Measurements from ENCODE around the gene SERPINB2. TPM values are rescaled to one million over a fixed set of nuclear protein-coding genes. Genes with fewer than 3 reads are reported as not detected.
"Not testable (repeated sequence)": the region's sequence is repeated elsewhere in the genome, so short reads cannot be mapped to it uniquely, and the experiment has no call there.

The SERPINB2 gene
- total RNA-seq, 2 donors from 2014 or later: 0.37 TPM; not detected in 1

DNA sequence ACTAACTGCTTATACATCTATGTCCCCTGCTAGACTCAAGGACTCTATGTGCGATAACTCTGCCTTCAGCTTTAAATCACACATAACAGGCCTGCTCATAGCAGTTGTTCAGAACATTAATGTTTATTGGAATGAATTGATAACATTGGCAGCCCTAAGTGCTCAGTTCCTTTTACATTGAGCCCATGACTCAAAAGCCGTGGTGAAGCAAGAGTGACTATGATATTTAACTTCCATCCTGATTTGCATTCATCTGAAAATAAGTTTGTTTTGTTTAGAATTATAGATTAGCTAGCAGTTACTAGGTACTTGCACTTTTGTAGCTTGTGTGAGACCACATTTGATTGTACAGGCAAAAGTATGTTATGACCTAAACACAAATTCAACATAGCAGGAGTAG, 34.5 kb downstream of the SERPINB2 start:
- no peak for ATAC-seq
- intact Hi-C loops (cut with DNase I): no loop called here

DNA sequence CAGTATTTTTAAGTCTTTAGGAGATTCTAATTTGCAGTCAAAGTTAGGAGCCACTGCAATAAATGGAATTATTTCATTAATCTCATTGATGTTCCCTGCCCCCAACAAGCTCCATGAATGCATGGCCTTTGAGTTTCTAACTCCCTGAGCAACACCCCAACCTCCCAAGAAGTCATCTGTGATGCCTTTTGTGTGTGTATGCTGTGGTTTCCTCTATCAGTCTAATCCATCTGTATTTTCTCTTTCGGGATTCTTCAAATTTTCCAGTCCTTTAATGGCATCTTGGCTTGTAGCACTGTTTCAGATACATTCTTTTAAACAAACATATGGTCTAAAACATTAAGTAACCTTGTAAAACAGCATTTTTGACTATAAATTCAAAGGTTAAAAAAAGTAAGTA, 37.0 kb downstream of the SERPINB2 start:
- no peak for DNase-seq
- intact Hi-C loops (cut with DNase I): no loop called here
- ATAC-seq: no peak

More for the DNA sequence above, 34.5 kb downstream of the SERPINB2 start:
- no peak for DNase-seq

DNA sequence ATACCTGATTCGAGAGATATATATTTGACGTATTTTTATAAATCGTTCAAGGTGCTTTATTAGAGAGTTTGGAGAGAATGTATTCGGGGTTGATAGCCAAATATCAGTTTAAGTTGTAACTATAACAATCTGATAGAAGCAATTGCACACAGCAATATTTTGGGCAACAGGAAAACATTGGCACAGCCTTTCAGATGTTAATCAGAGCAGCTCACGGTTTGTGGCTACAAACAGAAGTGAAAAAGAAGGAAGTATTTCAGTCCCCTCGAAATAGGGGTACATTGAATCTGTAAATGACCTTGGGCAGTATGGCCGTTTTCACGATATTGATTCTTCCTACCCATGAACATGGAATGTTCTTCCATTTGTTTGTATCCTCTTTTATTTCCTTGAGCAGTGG, 40.8 kb downstream of the SERPINB2 start:
- ATAC-seq: no peak
- intact Hi-C loops (cut with DNase I): no loop called here
- DNase-seq: no peak

DNA sequence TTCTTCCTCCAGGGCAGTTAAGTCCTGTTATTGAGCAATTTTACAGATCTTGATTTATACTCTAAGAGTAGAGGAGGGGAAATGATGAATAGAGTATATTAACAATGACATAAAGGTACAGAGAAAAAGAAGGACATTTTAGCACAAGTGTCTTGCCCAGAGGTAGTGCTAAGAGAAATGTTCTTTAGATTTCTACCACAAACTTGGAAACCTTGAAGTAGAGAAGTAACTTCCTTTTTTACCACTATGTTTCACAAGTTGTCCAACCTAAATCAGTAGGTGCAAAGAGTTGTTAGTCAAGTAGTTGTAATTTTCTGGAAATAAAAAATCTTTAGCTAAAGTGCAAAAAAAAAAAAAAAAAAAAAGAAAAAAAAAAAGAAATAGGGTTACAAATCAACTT, 41.9 kb downstream of the SERPINB2 start:
- ATAC-seq; intact Hi-C loops (cut with DNase I): not testable (repeated sequence)

DNA sequence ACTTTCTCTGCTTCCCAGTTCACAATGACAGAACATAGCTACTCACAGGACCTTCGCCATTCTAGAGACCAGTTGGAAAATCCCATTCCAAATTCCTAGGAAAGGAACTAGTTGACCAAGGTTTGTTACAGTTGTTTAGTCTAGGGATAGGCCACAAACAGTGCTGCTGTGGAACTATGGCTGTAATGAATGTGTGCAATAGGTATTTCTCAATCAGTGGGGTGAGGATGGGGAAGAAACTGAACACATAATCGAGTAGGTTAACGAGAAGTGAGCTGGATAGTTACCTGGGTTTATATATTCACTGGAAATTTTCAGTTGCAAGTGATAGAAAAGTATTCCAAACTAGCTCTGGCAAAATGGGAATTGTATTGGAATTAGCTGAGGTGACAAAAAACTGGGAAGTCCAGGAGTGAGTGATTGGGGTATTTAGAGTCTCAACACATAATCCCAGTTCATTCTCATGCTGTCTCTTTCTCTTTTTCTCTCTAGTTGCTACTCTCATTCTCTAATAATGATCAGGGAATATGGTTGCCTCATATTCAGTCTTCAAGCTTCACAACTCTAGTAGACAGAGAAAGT, 43.4 kb downstream of the SERPINB2 start:
- DNase-seq (no peak), ATAC-seq (no peak)
- intact Hi-C loops (cut with DNase I): loop anchor here in 1 of 2 donors (10.0 kb wide), 1 partner anchor 54 kb away; no protein-coding TSS in a partner anchor

More for the DNA sequence above, 41.9 kb downstream of the SERPINB2 start:
- DNase-seq: not testable (repeated sequence)

DNA sequence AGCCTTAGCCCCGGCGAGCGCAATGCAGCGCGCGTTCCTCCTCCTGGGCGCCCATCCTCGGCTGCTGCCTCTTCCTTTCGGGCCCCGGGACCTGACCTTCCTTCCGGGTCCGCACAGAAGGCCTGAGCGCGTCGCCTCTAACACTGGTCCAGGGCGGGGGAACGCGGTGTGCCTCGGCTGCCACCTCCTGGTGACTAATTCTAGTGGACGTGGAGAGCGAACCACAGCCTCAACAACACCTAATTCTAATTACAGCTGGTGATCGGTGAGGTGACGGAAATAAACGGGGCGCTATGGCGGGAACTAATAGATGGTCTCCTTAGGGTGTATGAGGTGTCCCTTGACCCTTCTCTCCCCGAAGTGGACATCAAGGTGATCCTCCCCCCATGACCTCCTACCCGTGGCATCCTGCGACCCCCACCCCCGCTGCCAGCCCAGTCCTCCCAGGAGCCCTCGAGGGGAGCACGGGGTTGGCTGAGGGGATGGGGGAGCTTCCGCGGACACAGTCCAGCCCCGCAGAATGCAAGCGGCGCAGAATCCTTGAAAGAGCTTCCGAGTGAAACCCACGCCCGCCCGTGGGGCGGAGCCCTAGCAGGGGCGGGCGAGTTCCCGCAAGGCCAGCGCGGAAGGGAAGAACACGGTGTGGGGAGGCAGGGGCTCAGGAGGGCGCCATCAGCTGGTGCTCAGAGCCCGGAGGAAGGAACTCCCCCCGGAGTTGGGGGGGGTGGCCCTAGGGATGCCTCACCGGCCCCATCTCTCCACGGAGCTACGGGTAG, 48.8 kb downstream of the SERPINB2 start:
- intact Hi-C loops (cut with DNase I): loop anchor here in 1 of 2 donors (2.0 to 10.0 kb wide), 3 partner anchors 48 to 418 kb away; no protein-coding TSS in a partner anchor
- peak; percentile 89 for DNase-seq

DNA sequence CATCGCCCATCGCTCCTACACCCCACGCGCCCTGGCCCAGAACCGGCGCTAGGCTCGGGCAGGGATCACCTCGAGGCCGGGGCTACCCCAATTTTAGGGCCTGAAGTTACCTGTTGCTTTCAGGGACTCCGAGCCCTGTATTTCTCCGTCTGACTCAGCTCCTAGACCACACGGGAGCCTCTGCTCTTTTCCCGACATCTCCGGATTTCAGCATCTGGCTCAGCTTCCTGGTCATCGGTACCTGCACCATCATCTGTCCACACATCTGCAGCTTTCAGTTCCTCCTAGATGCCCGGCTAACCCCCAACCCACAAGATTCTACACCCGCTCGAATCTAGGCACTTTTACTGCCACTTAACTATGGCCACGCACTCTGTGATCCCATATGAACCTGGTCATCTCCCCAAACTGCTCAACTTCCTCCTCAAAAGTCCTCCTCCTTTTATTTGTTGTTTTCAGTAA, 49.5 kb downstream of the SERPINB2 start:
- ATAC-seq: no peak
- no peak for DNase-seq
- intact Hi-C loops (cut with DNase I): loop anchor here in 1 of 2 donors (2.0 to 10.0 kb wide), 3 partner anchors 48 to 418 kb away; no protein-coding TSS in a partner anchor

More for the DNA sequence above, 48.8 kb downstream of the SERPINB2 start:
- peak; percentile 96 to 99 for ATAC-seq

DNA sequence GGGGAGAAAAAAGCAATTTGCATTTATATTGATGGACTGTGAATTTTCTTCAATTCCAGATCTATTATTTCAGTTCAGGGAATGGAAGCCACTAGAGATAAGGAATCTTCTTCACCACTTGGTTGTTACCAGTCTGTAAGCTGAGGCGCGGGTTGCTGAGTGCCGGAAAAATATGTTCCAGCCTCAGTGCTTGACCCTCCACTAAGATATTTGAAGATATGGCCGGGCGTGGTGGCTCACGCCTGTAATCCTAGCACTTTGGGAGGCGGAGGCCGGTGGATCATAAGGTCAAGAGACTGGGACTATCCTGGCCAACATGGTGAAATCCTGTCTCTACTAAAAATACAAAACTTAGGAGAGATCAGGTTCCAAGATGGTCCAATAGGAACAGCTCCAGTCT, 52.5 kb downstream of the SERPINB2 start:
- ATAC-seq (no peak), DNase-seq (no peak)
- intact Hi-C loops (cut with DNase I): no loop called here

DNA sequence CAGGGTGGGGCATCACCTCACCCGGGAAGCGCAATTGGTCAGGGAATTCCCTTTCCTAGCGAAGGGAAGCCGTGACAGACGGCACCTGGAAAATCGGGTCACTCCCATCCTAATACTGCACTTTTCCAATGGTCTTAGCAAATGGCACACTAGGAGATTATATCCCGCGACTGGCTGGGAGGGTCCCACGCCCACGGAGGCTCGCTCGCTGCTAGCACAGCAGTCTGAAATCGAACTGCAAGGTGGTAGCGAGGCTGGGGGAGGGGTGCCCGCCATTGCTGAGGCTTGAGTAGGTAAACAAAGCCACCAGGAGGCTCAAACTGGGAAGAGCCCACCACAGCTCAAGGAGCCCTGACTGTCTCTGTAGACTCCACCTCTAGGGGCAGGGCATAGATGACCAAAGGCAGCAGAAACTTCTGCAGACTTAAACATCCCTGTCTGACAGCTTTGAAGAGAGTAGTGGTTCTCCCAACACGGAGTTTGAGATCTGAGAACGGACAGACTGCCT, 53.1 kb downstream of the SERPINB2 start:
- ATAC-seq; DNase-seq; intact Hi-C loops (cut with DNase I): not testable (repeated sequence)

DNA sequence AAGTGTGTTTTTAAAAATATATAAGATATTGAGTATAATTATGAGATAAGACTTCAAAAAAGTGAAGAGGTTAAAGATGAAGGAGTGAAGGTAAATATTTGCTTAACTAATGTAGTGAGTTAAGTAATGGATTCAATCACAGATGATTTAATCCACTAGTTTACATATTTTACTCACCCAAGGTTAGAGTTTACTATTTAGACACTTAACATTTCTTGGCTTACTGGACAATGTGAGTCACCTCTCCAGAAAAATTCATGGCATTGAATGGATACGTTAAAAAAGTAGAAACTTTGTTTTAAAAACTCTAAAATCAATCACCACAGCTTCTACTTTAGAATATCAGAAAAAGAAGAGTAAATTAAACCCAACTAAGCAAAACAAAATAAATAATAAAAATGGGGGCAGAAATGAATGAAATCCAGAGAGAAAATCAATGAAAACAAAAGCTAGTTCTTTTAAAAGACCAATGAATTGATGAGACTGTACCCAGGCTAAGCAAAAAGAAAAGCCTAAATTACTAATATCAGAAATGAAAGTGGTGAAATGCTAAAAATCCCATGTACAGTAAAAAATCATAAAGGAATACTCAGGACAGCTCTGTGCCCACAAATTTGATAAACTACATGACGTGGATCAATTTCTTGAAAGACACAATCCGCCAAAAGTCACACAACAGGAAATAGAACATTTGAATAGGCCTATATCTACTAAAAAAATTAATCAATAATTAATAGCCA, 59.7 kb downstream of the SERPINB2 start:
- DNase-seq: no peak
- no peak for ATAC-seq
- intact Hi-C loops (cut with DNase I): no loop called here

DNA sequence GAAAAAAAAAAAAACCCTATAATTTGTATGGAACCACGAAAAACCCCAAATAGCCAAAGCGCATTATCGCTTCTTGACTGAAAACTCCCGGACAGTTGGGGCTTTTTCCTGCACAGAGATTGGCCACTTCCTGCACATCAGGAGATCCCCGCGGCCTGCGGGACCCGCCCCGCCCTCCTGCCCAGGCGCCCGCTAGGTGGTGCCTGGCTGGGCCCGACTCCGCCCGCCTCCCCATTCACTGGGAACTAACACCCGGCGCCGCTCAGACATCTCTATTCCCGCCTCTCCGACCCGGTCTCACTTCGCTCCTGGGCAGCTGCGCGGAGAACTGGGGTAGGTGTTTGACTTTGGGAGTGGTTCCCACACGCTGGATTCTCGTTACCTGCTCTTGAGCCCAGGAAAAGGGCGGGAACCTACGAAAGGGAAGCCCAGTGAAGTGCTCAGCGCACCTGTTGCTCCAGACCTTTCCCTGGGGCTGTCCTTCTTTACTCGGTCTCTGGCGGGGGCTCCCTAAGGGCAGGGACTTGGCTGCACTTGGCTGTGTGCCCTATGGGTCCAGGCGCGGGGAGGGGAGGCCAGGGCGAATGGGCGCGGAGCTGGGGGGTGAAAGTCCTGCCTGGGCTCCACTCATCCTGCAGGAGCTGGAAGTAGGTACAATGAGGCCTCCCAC, 61.7 kb downstream of the SERPINB2 start, which contains the start of gene HMSD:
HMSD (plus strand) TSS at position 234 of the 670 bp plus-strand sequence. CDS start 4,155 bp downstream, outside the sequence.
- DNase-seq (peak; percentile 65), ATAC-seq (peak; percentile 92 to 100)
- intact Hi-C loops (cut with DNase I): no loop called here

DNA sequence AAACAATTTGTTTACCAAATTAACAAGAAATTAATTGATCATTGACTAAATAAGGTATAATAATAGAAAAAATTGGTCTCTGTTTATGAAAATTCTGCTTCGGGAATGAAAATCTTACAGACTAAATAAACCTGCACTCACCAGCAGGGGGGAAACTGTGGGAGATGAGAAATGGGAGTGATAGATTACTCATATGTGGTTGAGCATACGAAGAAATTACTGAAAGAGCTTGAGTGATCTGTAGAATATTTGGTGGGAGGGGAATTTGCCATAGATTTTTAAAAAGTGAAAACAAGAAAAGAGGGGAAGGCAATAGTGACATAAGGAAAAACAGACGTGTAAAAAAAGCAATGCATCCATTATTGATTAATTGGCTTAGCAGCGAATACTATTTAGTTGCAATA, 63.8 kb downstream of the SERPINB2 start:
- no peak for ATAC-seq
- intact Hi-C loops (cut with DNase I): no loop called here
- DNase-seq: no peak

Other genes with a start within 250 kb of the SERPINB2 start
- not detected for gene SERPINB4, start 243.4 kb upstream of the SERPINB2 start, total RNA-seq
- gene SERPINB3, start 225.8 kb upstream of the SERPINB2 start, total RNA-seq: not detected
- not detected for gene SERPINB11, start 184.7 kb upstream of the SERPINB2 start, total RNA-seq
- gene SERPINB7, start 112.3 kb upstream of the SERPINB2 start, total RNA-seq: not detected
- gene SERPINB10, start 20.3 kb downstream of the SERPINB2 start, total RNA-seq: not detected
- gene HMSD, start 61.6 kb downstream of the SERPINB2 start, total RNA-seq: under 1 TPM in 1 of 2 donors, not detected in 1; 0.09 TPM
- 10 to 100 TPM in 1 of 2 donors, 1 to 10 TPM in 1; 3.5 to 10.8 TPM for gene SERPINB8, start 82.4 kb downstream of the SERPINB2 start, total RNA-seq

Measured in left cardiac atrium (tissue), 4 donors.